ENCODE measurements around the gene MVD. TPM values are rescaled to one million over a fixed set of nuclear protein-coding genes. Genes with fewer than 3 reads are reported as not detected.

Gene MVD
- total RNA-seq, 4 donors from 2014 or later: 36.8 to 107 (median 60.6) TPM

GRCh38 chr16:88645941-88646340 lies 16.9 kb downstream of the MVD start:
- H3K36me3 ChIP-seq: peaks cover 0 to 14% (median 0%) of the 10 kb centered on the region in 3 donors
- H3K27me3 ChIP-seq: no peaks in the 10 kb centered on the region
- no peaks in the 10 kb centered on the region for H3K9me3 ChIP-seq
- no peak overlapping the region for H3K4me3 ChIP-seq
- no peak for TF ChIP-seq POLR2A (IDR thresholded peaks at IDR 0.05)
- TF ChIP-seq CTCF (IDR thresholded peaks at IDR 0.05): no peak
- DNase-seq: no peak
- H3K4me1 ChIP-seq: peaks cover 0 to 37% (median 13%) of the 10 kb centered on the region in 4 donors
- H3K27ac ChIP-seq: no peak overlapping the region

GRCh38 chr16:88645455-88645854 lies 17.4 kb downstream of the MVD start:
- no peak for TF ChIP-seq POLR2A (IDR thresholded peaks at IDR 0.05)
- no peak for DNase-seq
- Histone ChIP-seq H3K36me3 (peaks cover 0 to 14% (median 0%) of the 10 kb centered on the region in 3 donors), H3K27ac (no peak overlapping the region), H3K4me1 (peaks cover 0 to 42% (median 14%) of the 10 kb centered on the region in 4 donors), H3K27me3 (no peaks in the 10 kb centered on the region), H3K4me3 (no peak overlapping the region), H3K9me3 (no peaks in the 10 kb centered on the region)

- H3K27me3 ChIP-seq: no peaks in the 10 kb centered on the region
- TF ChIP-seq POLR2A (IDR thresholded peaks at IDR 0.05): no peak
- TF ChIP-seq CTCF (IDR thresholded peaks at IDR 0.05): no peak
- no peak for DNase-seq
- peaks cover 0 to 48% (median 15%) of the 10 kb centered on the region in 4 donors for H3K4me1 ChIP-seq
- H3K36me3 ChIP-seq: peaks cover 0 to 14% (median 0%) of the 10 kb centered on the region in 3 donors
- no peaks in the 10 kb centered on the region for H3K9me3 ChIP-seq
- H3K27ac ChIP-seq: no peak overlapping the region
- no peak overlapping the region for H3K4me3 ChIP-seq
Measured at GRCh38 chr16:88643644-88643932, 19.3 kb downstream of the MVD start.

- peaks cover 0 to 50% (median 18%) of the 10 kb centered on the region in 4 donors for H3K4me1 ChIP-seq
Measured at GRCh38 chr16:88642881-88643643, 19.8 kb downstream of the MVD start.

GRCh38 chr16:88640498-88641247 lies 22.2 kb downstream of the MVD start:
- no peaks in the 10 kb centered on the region for H3K27me3 ChIP-seq
- H3K27ac ChIP-seq: no peak overlapping the region
- no peak for TF ChIP-seq CTCF (IDR thresholded peaks at IDR 0.05)
- no peak for TF ChIP-seq POLR2A (IDR thresholded peaks at IDR 0.05)
- no peak overlapping the region for H3K4me3 ChIP-seq
- peaks cover 0 to 8% (median 0%) of the 10 kb centered on the region in 3 donors for H3K36me3 ChIP-seq
- no peaks in the 10 kb centered on the region for H3K9me3 ChIP-seq
- peaks cover 0 to 41% (median 16%) of the 10 kb centered on the region in 4 donors for H3K4me1 ChIP-seq
- DNase-seq: peak in 2 of 3 donors; percentile 53 to 61

More at GRCh38 chr16:88642881-88643643, 19.8 kb downstream of the MVD start:
- TF ChIP-seq CTCF (IDR thresholded peaks at IDR 0.05) (no peak), POLR2A (IDR thresholded peaks at IDR 0.05) (no peak)
- no peaks in the 10 kb centered on the region for H3K9me3 ChIP-seq
- peaks cover 0 to 14% (median 0%) of the 10 kb centered on the region in 3 donors for H3K36me3 ChIP-seq
- H3K4me3 ChIP-seq: no peak overlapping the region
- DNase-seq: no peak
- no peak overlapping the region for H3K27ac ChIP-seq
- H3K27me3 ChIP-seq: no peaks in the 10 kb centered on the region

GRCh38 chr16:88640039-88640495 lies 22.8 kb downstream of the MVD start:
- Histone ChIP-seq H3K36me3 (peaks cover 0 to 4% (median 0%) of the 10 kb centered on the region in 3 donors), H3K4me1 (peaks cover 0 to 45% (median 16%) of the 10 kb centered on the region in 4 donors), H3K27ac (peak overlapping the region in 1 of 4 donors; percentile 31), H3K27me3 (no peaks in the 10 kb centered on the region), H3K9me3 (no peaks in the 10 kb centered on the region), H3K4me3 (peak overlapping the region in 1 of 4 donors; percentile 16)
- no peak for DNase-seq
- TF ChIP-seq POLR2A (IDR thresholded peaks at IDR 0.05) (no peak), CTCF (IDR thresholded peaks at IDR 0.05) (no peak)
